NCI-H2171 (cell line): ENCODE data around the gene MDGA2.
"Not testable (repeated sequence)": the region's sequence is repeated elsewhere in the genome, so short reads cannot be mapped to it uniquely, and the experiment has no call there.

ENCODE experiments used
- DNase-seq: peaks from one replicate; lab custom pipeline; 2025; lab: John Stamatoyannopoulos, UW

The MDGA2 gene

GRCh38 chr14:47235619-47236018 is 439.8 kb downstream of the MDGA2 start:
- DNase-seq, result no peak

GRCh38 chr14:47226877-47227520 is 448.4 kb downstream of the MDGA2 start:
- DNase-seq, result no peak

GRCh38 chr14:47223656-47224055 is 451.7 kb downstream of the MDGA2 start:
- DNase-seq, result no peak

- DNase-seq, result no peak
These were observed 455.3 kb downstream of the MDGA2 start for GRCh38 chr14:47220096-47220495.

- DNase-seq, result no peak
These were observed 464.1 kb downstream of the MDGA2 start for GRCh38 chr14:47211263-47211662.

- no peak for DNase-seq
These were observed 465.3 kb downstream of the MDGA2 start for GRCh38 chr14:47210099-47210498.

GRCh38 chr14:47208434-47208833 is 467.0 kb downstream of the MDGA2 start:
- no peak for DNase-seq

GRCh38 chr14:47207617-47208016 is 467.8 kb downstream of the MDGA2 start:
- DNase-seq, result no peak

GRCh38 chr14:47200740-47201139 is 474.7 kb downstream of the MDGA2 start:
- DNase-seq, result no peak

GRCh38 chr14:47195582-47195981 is 479.8 kb downstream of the MDGA2 start:
- DNase-seq, result no peak

- DNase-seq, result no peak
These were observed 481.4 kb downstream of the MDGA2 start for GRCh38 chr14:47194055-47194454.

- not testable (repeated sequence) for DNase-seq
These were observed 483.2 kb downstream of the MDGA2 start for GRCh38 chr14:47192203-47192602.

- DNase-seq, result no peak
These were observed 483.7 kb downstream of the MDGA2 start for GRCh38 chr14:47191700-47192099.

- no peak for DNase-seq
These were observed 485.4 kb downstream of the MDGA2 start for GRCh38 chr14:47189911-47190484.

- DNase-seq, result peak; percentile 13
These were observed 488.9 kb downstream of the MDGA2 start for GRCh38 chr14:47186486-47186885.

- DNase-seq, result no peak
These were observed 495.5 kb downstream of the MDGA2 start for GRCh38 chr14:47179906-47180305.

GRCh38 chr14:47171896-47172295 is 503.5 kb downstream of the MDGA2 start:
- not testable (repeated sequence) for DNase-seq

GRCh38 chr14:47167402-47167801 is 508.0 kb downstream of the MDGA2 start:
- no peak for DNase-seq

GRCh38 chr14:47155395-47155794 is 520.0 kb downstream of the MDGA2 start:
- no peak for DNase-seq

- DNase-seq, result no peak
These were observed 521.1 kb downstream of the MDGA2 start for GRCh38 chr14:47154276-47154797.

- DNase-seq, result no peak
These were observed 521.7 kb downstream of the MDGA2 start for GRCh38 chr14:47153746-47154145.

GRCh38 chr14:47150267-47150666 is 525.1 kb downstream of the MDGA2 start:
- DNase-seq, result no peak

- DNase-seq, result no peak
These were observed 526.1 kb downstream of the MDGA2 start for GRCh38 chr14:47149326-47149725.

- no peak for DNase-seq
These were observed 526.7 kb downstream of the MDGA2 start for GRCh38 chr14:47148686-47149085.
